Osteoblast (primary cell): Measurements from ENCODE around the gene CMTR2. TPM values are rescaled to one million over a fixed set of nuclear protein-coding genes. Genes with fewer than 3 reads are reported as not detected.

Experiments used
- DNase-seq: peaks from one replicate; pipeline ENCODE4 v3.0.0; 2011; ENCODE audit warnings: low spot score, mixed read lengths; ENCODE audit not compliant: insufficient read length; ENCODE audit errors: missing footprints
- H2AFZ ChIP-seq: 2 replicates; pipeline ENCODE4 v1.6.0; 2011; ENCODE audit warnings: mild to moderate bottlenecking, low read length
- H3K27ac ChIP-seq: 2 replicates; pipeline ENCODE4 v1.5.1; 2011; ENCODE audit warnings: mild to moderate bottlenecking, low read depth, low read length, moderate library complexity
- H3K27me3 ChIP-seq: 2 replicates; pipeline ENCODE4 v1.6.0; 2012; ENCODE audit warnings: mild to moderate bottlenecking, control low read depth, inconsistent platforms, low read length, moderate library complexity; ENCODE audit not compliant: insufficient read depth
- H3K36me3 ChIP-seq: 2 replicates; pipeline ENCODE4 v1.5.1; 2011; ENCODE audit warnings: mild to moderate bottlenecking, low read length, control low read depth, moderate library complexity; ENCODE audit not compliant: insufficient read depth
- H3K4me1 ChIP-seq: 2 replicates; pipeline ENCODE4 v1.5.1; 2011; ENCODE audit warnings: mild to moderate bottlenecking, low read length, control low read depth, moderate library complexity; ENCODE audit not compliant: insufficient read depth
- H3K4me2 ChIP-seq: 2 replicates; pipeline ENCODE4 v1.6.0; 2011; ENCODE audit warnings: mild to moderate bottlenecking, low read length; ENCODE audit not compliant: insufficient read depth
- H3K4me3 ChIP-seq: fragments of 200-600 bp; sonication (generic); 3 replicates; pipeline ENCODE4 v1.5.1; 2012; ENCODE audit warnings: mild to moderate bottlenecking, low read length, inconsistent platforms; ENCODE audit not compliant: insufficient read depth
- H3K79me2 ChIP-seq: 2 replicates; pipeline ENCODE4 v1.6.0; 2012; ENCODE audit warnings: mild to moderate bottlenecking, low read length, control low read depth, inconsistent platforms; ENCODE audit not compliant: insufficient read depth
- H3K9me3 ChIP-seq: 2 replicates; pipeline ENCODE4 v1.5.1; 2011; ENCODE audit warnings: low read depth, low read length, control low read depth
- H4K20me1 ChIP-seq: 2 replicates; pipeline ENCODE4 v1.6.0; 2012; ENCODE audit warnings: mild to moderate bottlenecking, low read length, control low read depth; ENCODE audit not compliant: insufficient read depth
- CTCF ChIP-seq: IDR thresholded peaks from 2 replicates; pipeline ENCODE4 v1.5.1; 2011; ENCODE audit warnings: mild to moderate bottlenecking, low read depth, low read length, moderate library complexity; ENCODE audit errors: extremely low read depth
- total RNA-seq: library from RNA; depleted of rRNA; stranded (reverse); fragments of >200 nt; gene quantifications from 2 replicates; pipeline ENCODE4 v1.2.3, GENCODE V29; 2012

CMTR2 gene
- total RNA-seq, 1 donor = 39.1 TPM

GRCh38 chr16:71287911-71288310 is 1.3 kb downstream of the CMTR2 start:
- peak overlapping the region; percentile 92 for H3K4me2 ChIP-seq
- no peaks in the 10 kb centered on the region for H3K27me3 ChIP-seq
- TF ChIP-seq CTCF = no peak
- peak overlapping the region; percentile 89 for H3K4me3 ChIP-seq
- H2AFZ ChIP-seq = no peak overlapping the region
- H3K4me1 ChIP-seq = peaks cover 9% of the 10 kb centered on the region
- H3K36me3 ChIP-seq = peaks cover 27% of the 10 kb centered on the region
- DNase-seq = no peak
- H3K9me3 ChIP-seq = no peaks in the 10 kb centered on the region
- peaks cover 28% of the 10 kb centered on the region for H3K79me2 ChIP-seq
- H3K27ac ChIP-seq = peak overlapping the region; percentile 87
- H4K20me1 ChIP-seq = peaks cover 4% of the 10 kb centered on the region

- peaks cover 28% of the 10 kb centered on the region for H3K79me2 ChIP-seq
- TF ChIP-seq CTCF = no peak
- no peak overlapping the region for H3K4me2 ChIP-seq
- H3K4me3 ChIP-seq = no peak overlapping the region
- H4K20me1 ChIP-seq = peaks cover 4% of the 10 kb centered on the region
- peaks cover 27% of the 10 kb centered on the region for H3K36me3 ChIP-seq
- H2AFZ ChIP-seq = no peak overlapping the region
- H3K4me1 ChIP-seq = peaks cover 9% of the 10 kb centered on the region
- H3K27me3 ChIP-seq = no peaks in the 10 kb centered on the region
- H3K9me3 ChIP-seq = no peaks in the 10 kb centered on the region
- no peak for DNase-seq
- no peak overlapping the region for H3K27ac ChIP-seq
Observed at GRCh38 chr16:71287454-71287853, 1.7 kb downstream of the CMTR2 start.

- no peak overlapping the region for H2AFZ ChIP-seq
- no peak for DNase-seq
- H4K20me1 ChIP-seq = peaks cover 4% of the 10 kb centered on the region
- no peaks in the 10 kb centered on the region for H3K27me3 ChIP-seq
- no peak overlapping the region for H3K27ac ChIP-seq
- H3K4me3 ChIP-seq = no peak overlapping the region
- TF ChIP-seq CTCF = no peak
- peaks cover 27% of the 10 kb centered on the region for H3K36me3 ChIP-seq
- no peak overlapping the region for H3K4me2 ChIP-seq
- peaks cover 25% of the 10 kb centered on the region for H3K79me2 ChIP-seq
- H3K4me1 ChIP-seq = peaks cover 9% of the 10 kb centered on the region
- no peaks in the 10 kb centered on the region for H3K9me3 ChIP-seq
Observed at GRCh38 chr16:71283612-71284011, 5.6 kb downstream of the CMTR2 start.

- TF ChIP-seq CTCF = no peak
- Histone ChIP-seq H3K4me3 (no peak overlapping the region), H3K27ac (no peak overlapping the region), H3K27me3 (no peaks in the 10 kb centered on the region), H3K4me2 (no peak overlapping the region), H3K36me3 (peaks cover 27% of the 10 kb centered on the region), H3K9me3 (no peaks in the 10 kb centered on the region), H3K79me2 (peaks cover 19% of the 10 kb centered on the region), H2AFZ (no peak overlapping the region), H4K20me1 (peaks cover 4% of the 10 kb centered on the region), H3K4me1 (peaks cover 2% of the 10 kb centered on the region)
- no peak for DNase-seq
Observed at GRCh38 chr16:71282943-71283342, 6.3 kb downstream of the CMTR2 start.
